ENCODE results near the gene EEIG1. TPM values are rescaled to one million over a fixed set of nuclear protein-coding genes. Genes with fewer than 3 reads are reported as not detected.

EEIG1 gene
- total RNA-seq, 2 donors from 2014 or later: 23.4 to 84.6 TPM

- WGBS: 31% methylated on average over 6 of the region's 6 CpGs
- DNase-seq (ENCODE audit: low spot score): no peak
- peaks cover 54% of the 10 kb centered on the region for H3K4me1 ChIP-seq (replicated peaks)
- TF ChIP-seq POLR2A (IDR thresholded peaks at IDR 0.05) (peak; percentile 9), POLR2AphosphoS5 (IDR thresholded peaks at IDR 0.05) (peak; percentile 14), CTCF (IDR thresholded peaks at IDR 0.05) (no peak)
- no peaks in the 10 kb centered on the region for H3K9me3 ChIP-seq
- H3K4me3 ChIP-seq: no peak overlapping the region
- H3K27me3 ChIP-seq (replicated peaks; ENCODE audit: insufficient read depth): no peaks in the 10 kb centered on the region
- intact Hi-C loops (cut with DNase I): no loop called here
- H3K36me3 ChIP-seq: no peaks in the 10 kb centered on the region
- H3K27ac ChIP-seq: peak overlapping the region; percentile 80 to 92
These were observed 4.3 kb downstream of the EEIG1 start for GRCh38 chr9:127976498-127976897.

DNA sequence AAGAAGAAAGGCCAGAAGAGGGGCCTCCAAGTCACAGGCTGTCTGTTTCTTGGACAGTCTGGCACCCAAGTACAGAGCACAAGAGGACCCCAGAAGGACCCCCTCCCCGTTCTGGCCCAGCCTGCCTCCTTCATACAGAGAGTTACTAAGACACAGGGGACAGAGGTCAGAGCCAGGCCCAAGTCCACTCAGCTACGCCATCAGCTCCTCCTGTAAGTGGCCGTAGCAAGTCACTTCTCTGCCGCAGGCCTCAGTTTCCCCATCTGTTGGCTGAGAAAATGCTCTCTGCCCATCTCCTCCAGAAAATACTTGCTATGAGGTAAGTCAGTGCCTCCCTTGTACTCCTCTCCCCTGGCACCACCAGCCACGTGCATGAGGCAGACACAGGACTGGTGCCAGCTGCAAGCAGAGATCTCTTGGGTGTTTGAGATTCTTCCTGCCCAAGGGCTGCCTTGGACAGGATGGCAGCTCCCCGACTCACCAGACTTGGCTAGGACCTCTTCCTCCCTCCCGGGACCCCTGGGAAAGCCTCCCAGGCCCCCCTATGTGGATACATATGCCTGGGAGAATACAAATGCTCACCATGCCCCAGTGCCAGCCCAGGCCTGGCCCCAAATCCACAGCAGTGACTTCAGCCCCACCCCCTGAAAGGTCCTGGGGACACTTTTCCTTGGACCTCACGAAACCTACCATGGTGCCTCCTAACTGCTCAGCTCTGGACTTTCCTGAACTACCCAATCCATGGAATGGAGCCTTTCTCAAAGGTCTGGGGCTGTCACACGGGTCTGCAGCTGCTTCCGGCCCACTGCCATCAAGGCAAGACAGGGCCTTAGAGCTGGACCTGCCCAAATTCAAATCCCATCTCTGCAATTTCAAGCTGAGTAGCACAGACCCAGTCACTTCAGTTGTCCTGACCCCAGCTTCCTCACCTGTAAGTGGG lies 5.1 kb downstream of the EEIG1 start:
- H3K4me3 ChIP-seq: no peak overlapping the region
- peaks cover 62% of the 10 kb centered on the region for H3K4me1 ChIP-seq (replicated peaks)
- H3K27me3 ChIP-seq (replicated peaks; ENCODE audit: insufficient read depth): no peaks in the 10 kb centered on the region
- no peaks in the 10 kb centered on the region for H3K36me3 ChIP-seq
- TF ChIP-seq POLR2AphosphoS5 (IDR thresholded peaks at IDR 0.05) (no peak), POLR2A (IDR thresholded peaks at IDR 0.05) (no peak), CTCF (IDR thresholded peaks at IDR 0.05) (no peak)
- no peaks in the 10 kb centered on the region for H3K9me3 ChIP-seq
- DNase-seq (ENCODE audit: low spot score): no peak
- WGBS: 62% methylated on average over 10 of the region's 10 CpGs
- intact Hi-C loops (cut with DNase I): no loop called here
- H3K27ac ChIP-seq: peak overlapping the region; percentile 27 to 92

GRCh38 chr9:127974769-127975261 lies 6.0 kb downstream of the EEIG1 start:
- no peaks in the 10 kb centered on the region for H3K9me3 ChIP-seq
- H3K27me3 ChIP-seq (replicated peaks; ENCODE audit: insufficient read depth): no peaks in the 10 kb centered on the region
- no peak overlapping the region for H3K4me3 ChIP-seq
- WGBS: 44% methylated on average over 10 of the region's 10 CpGs
- H3K4me1 ChIP-seq (replicated peaks): peaks cover 69% of the 10 kb centered on the region
- no peaks in the 10 kb centered on the region for H3K36me3 ChIP-seq
- H3K27ac ChIP-seq: peak overlapping the region; percentile 27 to 92
- TF ChIP-seq POLR2A (IDR thresholded peaks at IDR 0.05) (no peak), POLR2AphosphoS5 (IDR thresholded peaks at IDR 0.05) (no peak), CTCF (IDR thresholded peaks at IDR 0.05) (no peak)
- intact Hi-C loops (cut with DNase I): no loop called here
- DNase-seq (ENCODE audit: low spot score): no peak

DNA sequence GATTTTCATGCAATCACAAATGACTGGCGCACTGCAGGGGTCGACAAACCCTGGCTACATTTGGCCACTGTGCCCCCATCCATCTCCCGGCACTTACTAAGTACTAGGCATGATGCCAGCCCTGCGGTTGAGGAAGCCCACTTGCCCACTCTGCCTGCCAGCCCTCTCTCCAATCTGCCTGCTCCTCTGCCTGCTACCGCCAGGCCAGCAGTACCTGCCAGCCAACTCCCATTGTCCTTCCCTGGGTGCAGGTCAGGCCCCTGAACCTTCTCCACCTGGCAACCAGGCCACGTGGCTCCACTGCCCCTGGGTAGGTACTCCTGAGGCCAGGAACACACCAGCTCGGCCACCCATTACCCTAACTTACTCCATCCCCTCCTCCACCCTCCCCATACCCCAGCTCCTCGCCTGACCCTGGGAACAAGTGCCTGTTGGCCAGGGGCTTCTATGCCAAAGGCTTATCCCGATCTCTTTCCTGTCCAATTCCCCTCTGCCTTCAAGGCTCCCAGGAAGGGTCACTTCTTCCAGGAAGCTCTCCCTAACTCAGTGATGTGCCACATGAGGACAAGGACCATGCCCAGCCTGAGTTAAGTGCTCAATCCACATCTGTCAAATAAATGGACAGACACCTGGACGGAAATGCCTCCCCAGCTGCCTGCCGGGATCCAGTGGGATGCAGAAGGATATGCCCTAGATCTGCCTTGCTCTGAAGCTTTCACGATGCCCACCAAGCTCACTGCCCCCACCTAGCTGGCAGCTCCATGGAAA lies 6.6 kb downstream of the EEIG1 start:
- no peaks in the 10 kb centered on the region for H3K36me3 ChIP-seq
- H3K27me3 ChIP-seq (replicated peaks; ENCODE audit: insufficient read depth): no peaks in the 10 kb centered on the region
- peak overlapping the region; percentile 59 to 92 for H3K27ac ChIP-seq
- TF ChIP-seq POLR2AphosphoS5 (IDR thresholded peaks at IDR 0.05) (no peak), CTCF (IDR thresholded peaks at IDR 0.05) (no peak), POLR2A (IDR thresholded peaks at IDR 0.05) (no peak)
- H3K9me3 ChIP-seq: no peaks in the 10 kb centered on the region
- WGBS: 44% methylated on average over 12 of the region's 12 CpGs
- peaks cover 73% of the 10 kb centered on the region for H3K4me1 ChIP-seq (replicated peaks)
- intact Hi-C loops (cut with DNase I): no loop called here
- DNase-seq (ENCODE audit: low spot score): no peak
- no peak overlapping the region for H3K4me3 ChIP-seq

Data from prostate gland (tissue), 2 donors.